ENCODE data around the gene EDAR. TPM values are rescaled to one million over a fixed set of nuclear protein-coding genes. Genes with fewer than 3 reads are reported as not detected.
A peak's percentile ranks its signal among the peaks of the same experiment; 100 is the strongest.

The EDAR gene
- total and polyA plus RNA-seq, 4 donors, result 0.44 to 0.77 (median 0.68) TPM

- Histone ChIP-seq H3K4me1 (ENCODE audit: control insufficient read depth, insufficient read depth, low read length) (peaks cover 24% of the 10 kb centered on the region), H3K9me3 (ENCODE audit: control insufficient read depth, insufficient read depth, low read length) (no peaks in the 10 kb centered on the region), H3K36me3 (ENCODE audit: control insufficient read depth, insufficient read depth, low read length) (no peaks in the 10 kb centered on the region), H3K27ac (ENCODE audit: low read depth, low read length) (no peak overlapping the region), H3K27me3 (ENCODE audit: control insufficient read depth, insufficient read depth, low read length) (peaks cover 3% of the 10 kb centered on the region), H3K4me3 (ENCODE audit: low read depth, low read length) (no peak overlapping the region)
- WGBS (ENCODE audit: insufficient coverage), result 34% methylated on average over 11 of the region's 14 CpGs
- DNase-seq (ENCODE audit: low read depth in 4 of 6, low spot score in 6 of 6), result peak in 1 of 6 donors; percentile 29
These were observed 72.1 kb downstream of the EDAR start for GRCh38 chr2:108916796-108917421.

- Histone ChIP-seq H3K27ac (ENCODE audit: low read depth, low read length) (no peak overlapping the region), H3K9me3 (ENCODE audit: control insufficient read depth, insufficient read depth, low read length) (no peaks in the 10 kb centered on the region), H3K27me3 (ENCODE audit: control insufficient read depth, insufficient read depth, low read length) (peaks cover 3% of the 10 kb centered on the region), H3K4me1 (ENCODE audit: control insufficient read depth, insufficient read depth, low read length) (peaks cover 22% of the 10 kb centered on the region), H3K36me3 (ENCODE audit: control insufficient read depth, insufficient read depth, low read length) (no peaks in the 10 kb centered on the region), H3K4me3 (ENCODE audit: low read depth, low read length) (no peak overlapping the region)
- DNase-seq (ENCODE audit: low read depth in 4 of 6, low spot score in 6 of 6), result no peak
- WGBS (ENCODE audit: insufficient coverage), result 78% methylated on average over 10 of the region's 15 CpGs
These were observed 72.8 kb downstream of the EDAR start for GRCh38 chr2:108916122-108916795.

- H3K27ac ChIP-seq (ENCODE audit: low read depth, low read length), result no peak overlapping the region
- WGBS (ENCODE audit: insufficient coverage), result 83% methylated on average over 1 of the region's 5 CpGs
These were observed 76.5 kb downstream of the EDAR start for GRCh38 chr2:108912629-108912902.

GRCh38 chr2:108911807-108912628 is 77.0 kb downstream of the EDAR start:
- Histone ChIP-seq H3K9me3 (ENCODE audit: control insufficient read depth, insufficient read depth, low read length) (no peaks in the 10 kb centered on the region), H3K27ac (ENCODE audit: low read depth, low read length) (no peak overlapping the region), H3K4me3 (ENCODE audit: low read depth, low read length) (no peak overlapping the region), H3K27me3 (ENCODE audit: control insufficient read depth, insufficient read depth, low read length) (peaks cover 2% of the 10 kb centered on the region), H3K36me3 (ENCODE audit: control insufficient read depth, insufficient read depth, low read length) (peaks cover 2% of the 10 kb centered on the region), H3K4me1 (ENCODE audit: control insufficient read depth, insufficient read depth, low read length) (peaks cover 18% of the 10 kb centered on the region)
- DNase-seq (ENCODE audit: low read depth in 4 of 6, low spot score in 6 of 6), result peak in 1 of 6 donors; percentile 54
- WGBS (ENCODE audit: insufficient coverage), result 77% methylated on average over 17 of the region's 21 CpGs

More at GRCh38 chr2:108912629-108912902, 76.5 kb downstream of the EDAR start:
- DNase-seq (ENCODE audit: low read depth in 4 of 6, low spot score in 6 of 6), result no peak
- H3K36me3 ChIP-seq (ENCODE audit: control insufficient read depth, insufficient read depth, low read length), result peaks cover 2% of the 10 kb centered on the region
- no peak overlapping the region for H3K4me3 ChIP-seq (ENCODE audit: low read depth, low read length)
- peaks cover 3% of the 10 kb centered on the region for H3K27me3 ChIP-seq (ENCODE audit: control insufficient read depth, insufficient read depth, low read length)
- no peaks in the 10 kb centered on the region for H3K9me3 ChIP-seq (ENCODE audit: control insufficient read depth, insufficient read depth, low read length)
- H3K4me1 ChIP-seq (ENCODE audit: control insufficient read depth, insufficient read depth, low read length), result peaks cover 23% of the 10 kb centered on the region

- Histone ChIP-seq H3K9me3 (ENCODE audit: control insufficient read depth, insufficient read depth, low read length) (no peaks in the 10 kb centered on the region), H3K27me3 (ENCODE audit: control insufficient read depth, insufficient read depth, low read length) (no peaks in the 10 kb centered on the region), H3K4me1 (ENCODE audit: control insufficient read depth, insufficient read depth, low read length) (peaks cover 18% of the 10 kb centered on the region), H3K27ac (ENCODE audit: low read depth, low read length) (no peak overlapping the region), H3K4me3 (ENCODE audit: low read depth, low read length) (no peak overlapping the region), H3K36me3 (ENCODE audit: control insufficient read depth, insufficient read depth, low read length) (peaks cover 2% of the 10 kb centered on the region)
- 85% methylated on average over 5 of the region's 5 CpGs for WGBS (ENCODE audit: insufficient coverage)
- DNase-seq (ENCODE audit: low read depth in 4 of 6, low spot score in 6 of 6), result no peak
These were observed 77.6 kb downstream of the EDAR start for GRCh38 chr2:108911401-108911800.

GRCh38 chr2:108910541-108911396 is 78.3 kb downstream of the EDAR start:
- Histone ChIP-seq H3K27ac (ENCODE audit: low read depth, low read length) (no peak overlapping the region), H3K9me3 (ENCODE audit: control insufficient read depth, insufficient read depth, low read length) (no peaks in the 10 kb centered on the region), H3K4me1 (ENCODE audit: control insufficient read depth, insufficient read depth, low read length) (peaks cover 17% of the 10 kb centered on the region), H3K27me3 (ENCODE audit: control insufficient read depth, insufficient read depth, low read length) (no peaks in the 10 kb centered on the region), H3K36me3 (ENCODE audit: control insufficient read depth, insufficient read depth, low read length) (peaks cover 2% of the 10 kb centered on the region), H3K4me3 (ENCODE audit: low read depth, low read length) (no peak overlapping the region)
- WGBS (ENCODE audit: insufficient coverage), result 89% methylated on average over 18 of the region's 20 CpGs
- DNase-seq (ENCODE audit: low read depth in 4 of 6, low spot score in 6 of 6), result no peak

GRCh38 chr2:108910011-108910431 is 79.0 kb downstream of the EDAR start:
- H3K27ac ChIP-seq (ENCODE audit: low read depth, low read length), result no peak overlapping the region
- WGBS (ENCODE audit: insufficient coverage), result 91% methylated on average over 12 of the region's 12 CpGs
- DNase-seq (ENCODE audit: low read depth in 4 of 6, low spot score in 6 of 6), result no peak

GRCh38 chr2:108909275-108909823 is 79.7 kb downstream of the EDAR start:
- Histone ChIP-seq H3K4me3 (ENCODE audit: low read depth, low read length) (no peak overlapping the region), H3K27me3 (ENCODE audit: control insufficient read depth, insufficient read depth, low read length) (no peaks in the 10 kb centered on the region), H3K36me3 (ENCODE audit: control insufficient read depth, insufficient read depth, low read length) (peaks cover 2% of the 10 kb centered on the region), H3K27ac (ENCODE audit: low read depth, low read length) (no peak overlapping the region), H3K4me1 (ENCODE audit: control insufficient read depth, insufficient read depth, low read length) (peaks cover 17% of the 10 kb centered on the region), H3K9me3 (ENCODE audit: control insufficient read depth, insufficient read depth, low read length) (no peaks in the 10 kb centered on the region)
- no peak for DNase-seq (ENCODE audit: low read depth in 4 of 6, low spot score in 6 of 6)
- 92% methylated on average over 8 of the region's 9 CpGs for WGBS (ENCODE audit: insufficient coverage)

More at GRCh38 chr2:108910011-108910431, 79.0 kb downstream of the EDAR start:
- Histone ChIP-seq H3K9me3 (ENCODE audit: control insufficient read depth, insufficient read depth, low read length) (no peaks in the 10 kb centered on the region), H3K4me3 (ENCODE audit: low read depth, low read length) (no peak overlapping the region), H3K36me3 (ENCODE audit: control insufficient read depth, insufficient read depth, low read length) (peaks cover 2% of the 10 kb centered on the region), H3K27me3 (ENCODE audit: control insufficient read depth, insufficient read depth, low read length) (no peaks in the 10 kb centered on the region), H3K4me1 (ENCODE audit: control insufficient read depth, insufficient read depth, low read length) (peaks cover 17% of the 10 kb centered on the region)

- Histone ChIP-seq H3K4me3 (ENCODE audit: low read depth, low read length) (no peak overlapping the region), H3K27ac (ENCODE audit: low read depth, low read length) (no peak overlapping the region), H3K9me3 (ENCODE audit: control insufficient read depth, insufficient read depth, low read length) (no peaks in the 10 kb centered on the region), H3K4me1 (ENCODE audit: control insufficient read depth, insufficient read depth, low read length) (peaks cover 17% of the 10 kb centered on the region), H3K36me3 (ENCODE audit: control insufficient read depth, insufficient read depth, low read length) (peaks cover 2% of the 10 kb centered on the region), H3K27me3 (ENCODE audit: control insufficient read depth, insufficient read depth, low read length) (no peaks in the 10 kb centered on the region)
- DNase-seq (ENCODE audit: low read depth in 4 of 6, low spot score in 6 of 6), result no peak
- WGBS (ENCODE audit: insufficient coverage), result 88% methylated on average over 1 of the region's 1 CpG
These were observed 80.3 kb downstream of the EDAR start for GRCh38 chr2:108908713-108909070.
